NT2/D1 (cell line): Measurements from ENCODE around the gene LAMP1.

Experiments used
- YY1 ChIP-seq: IDR thresholded peaks from 2 replicates; pipeline ENCODE4 v1.6.1; 2011; ENCODE audit not compliant: insufficient read length, insufficient read depth
- ZNF274 ChIP-seq: IDR thresholded peaks from 2 replicates; pipeline ENCODE4 v1.6.1; 2011; ENCODE audit warnings: mild to moderate bottlenecking, low read depth, low read length

DNA sequence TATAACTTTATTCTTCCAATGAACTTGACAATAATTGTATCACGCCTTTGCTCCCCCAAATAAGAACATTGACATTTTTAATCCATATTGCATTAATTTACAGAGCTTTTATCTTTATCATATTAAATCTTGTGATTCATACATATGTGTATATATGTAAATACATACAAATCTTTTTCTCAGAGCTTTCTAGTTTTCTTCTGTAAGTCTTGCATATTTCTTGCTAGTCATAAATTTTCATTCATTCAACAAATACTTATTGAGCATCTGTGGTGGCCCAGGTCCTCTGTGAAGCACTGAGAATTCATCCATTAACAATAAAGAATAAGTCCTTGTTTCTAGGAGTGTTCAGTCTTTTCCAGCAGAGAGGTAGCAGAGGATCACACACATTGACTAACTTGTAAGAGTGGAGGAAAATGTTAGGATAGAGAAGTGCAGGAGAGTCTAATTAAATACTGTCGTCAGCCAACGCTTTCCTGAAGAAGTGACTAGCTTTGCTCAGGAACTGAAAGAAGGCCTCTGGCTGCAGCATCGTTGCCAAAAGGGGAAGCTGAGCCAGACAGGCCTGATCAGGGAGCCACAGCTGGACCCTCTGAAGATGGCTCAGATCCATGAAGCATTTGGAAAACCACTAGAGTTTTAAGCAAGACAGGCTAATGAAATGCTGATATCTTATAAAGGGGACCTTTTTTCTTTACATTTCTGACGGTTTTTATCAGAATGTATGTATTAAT lies 38.6 kb upstream of the LAMP1 start:
- TF ChIP-seq YY1 (no peak), ZNF274 (no peak)
